GM12891 (cell line): ENCODE measurements around the gene SNX11.

Source experiments
- PAX5 ChIP-seq: IDR thresholded peaks from 2 replicates; pipeline ENCODE4 v1.6.1; 2011; ENCODE audit warnings: low read length, moderate library complexity, mild to moderate bottlenecking; ENCODE audit not compliant: insufficient read depth, severe bottlenecking
- POLR2A ChIP-seq: IDR thresholded peaks from 2 replicates; pipeline ENCODE4 v1.6.1; 2011; ENCODE audit warnings: low read depth, low read length, control low read depth
- POLR2AphosphoS5 ChIP-seq: IDR thresholded peaks from 2 replicates; pipeline ENCODE4 v1.6.1; 2011; ENCODE audit warnings: low read depth, low read length, control low read depth
- TAF1 ChIP-seq: IDR thresholded peaks from 2 replicates; pipeline ENCODE4 v1.6.1; 2011; ENCODE audit warnings: low read depth, low read length, control low read depth

DNA sequence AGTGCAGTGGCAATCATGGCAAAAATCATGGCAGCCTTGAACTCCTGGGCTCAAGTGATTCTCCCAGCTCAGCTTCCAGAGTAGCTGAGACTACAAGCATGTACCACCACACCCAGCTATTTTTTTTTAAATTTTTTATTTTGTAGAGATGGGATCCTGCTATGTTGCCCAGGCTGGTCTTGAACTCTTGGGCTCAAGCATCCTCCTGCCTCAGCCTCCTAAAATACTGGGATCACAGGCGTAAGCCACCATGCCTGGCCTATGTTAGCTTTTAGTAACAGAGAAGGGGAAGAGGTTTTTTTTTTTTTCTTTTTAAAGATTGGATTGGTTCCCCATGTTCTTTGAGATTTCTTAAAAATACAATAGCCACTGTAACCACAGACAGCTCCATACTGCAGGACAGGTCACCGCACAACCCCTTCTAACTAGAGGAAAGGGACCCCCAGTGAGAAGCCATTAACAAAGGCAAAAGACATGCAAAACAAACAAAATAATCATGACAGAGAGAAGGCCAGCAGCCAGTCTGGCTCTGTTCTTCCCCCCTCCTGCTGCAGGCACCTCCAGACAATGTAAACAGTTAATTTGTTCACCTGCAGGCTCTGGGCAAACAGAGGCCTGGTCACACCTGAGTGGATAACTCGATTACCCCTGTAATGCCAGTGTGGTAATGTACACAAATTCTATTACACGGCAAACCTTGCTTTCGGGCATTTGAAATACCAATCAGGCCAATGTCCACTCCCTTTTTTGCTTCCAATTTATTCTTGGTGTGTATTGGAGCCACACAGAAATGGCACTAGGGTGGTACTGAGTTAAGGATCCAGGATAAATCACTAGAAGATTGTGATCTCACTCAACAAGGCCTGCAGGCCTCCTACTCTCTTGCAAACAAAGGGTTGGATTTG, 52.9 kb downstream of the SNX11 start:
- TF ChIP-seq PAX5 (no peak), POLR2AphosphoS5 (no peak), POLR2A (no peak), TAF1 (no peak)
